ENCODE measurements around the gene KLHL17. TPM values are rescaled to one million over a fixed set of nuclear protein-coding genes. Genes with fewer than 3 reads are reported as not detected.

The KLHL17 gene
- total and polyA plus RNA-seq, 3 donors from 2014 or later = 16.0 to 36.4 (median 34.9) TPM

GRCh38 chr1:950268-950667 is 10.1 kb upstream of the KLHL17 start:
- no peaks in the 10 kb centered on the region for H3K36me3 ChIP-seq (ENCODE audit: low read depth, missing control alignments)
- no peak for DNase-seq
- H3K4me1 ChIP-seq = no peaks in the 10 kb centered on the region
- no peak overlapping the region for H3K4me3 ChIP-seq
- no peaks in the 10 kb centered on the region for H3K27me3 ChIP-seq
- H3K27ac ChIP-seq = no peak overlapping the region
- 93 to 96% methylated on average over 8 to 9 of the region's 9 CpGs for WGBS, 2 donors
- no peak for TF ChIP-seq POLR2A (IDR thresholded peaks at IDR 0.05)
- TF ChIP-seq CTCF (IDR thresholded peaks at IDR 0.05) = no peak
- intact Hi-C loops (cut with DNase I; ENCODE audit: low total_unique reads) = no loop called here
- H3K9me3 ChIP-seq = no peaks in the 10 kb centered on the region

GRCh38 chr1:950881-951280 is 9.5 kb upstream of the KLHL17 start:
- intact Hi-C loops (cut with DNase I; ENCODE audit: low total_unique reads) = no loop called here
- Histone ChIP-seq H3K9me3 (no peaks in the 10 kb centered on the region), H3K4me3 (no peak overlapping the region), H3K27me3 (no peaks in the 10 kb centered on the region), H3K27ac (no peak overlapping the region), H3K36me3 (ENCODE audit: low read depth, missing control alignments) (no peaks in the 10 kb centered on the region), H3K4me1 (no peaks in the 10 kb centered on the region)
- TF ChIP-seq POLR2A (IDR thresholded peaks at IDR 0.05) (no peak), CTCF (IDR thresholded peaks at IDR 0.05) (no peak)
- 92 to 94% methylated on average over 15 to 23 of the region's 23 CpGs for WGBS, 2 donors
- DNase-seq = no peak

- Histone ChIP-seq H3K27me3 (no peaks in the 10 kb centered on the region), H3K9me3 (no peaks in the 10 kb centered on the region), H3K27ac (no peak overlapping the region), H3K4me1 (no peaks in the 10 kb centered on the region), H3K36me3 (ENCODE audit: low read depth, missing control alignments) (no peaks in the 10 kb centered on the region), H3K4me3 (no peak overlapping the region)
- TF ChIP-seq CTCF (IDR thresholded peaks at IDR 0.05) (no peak), POLR2A (IDR thresholded peaks at IDR 0.05) (no peak)
- intact Hi-C loops (cut with DNase I; ENCODE audit: low total_unique reads) = no loop called here
- DNase-seq = no peak
- 76 to 78% methylated on average over 6 of the region's 6 CpGs for WGBS, 2 donors
Observed at GRCh38 chr1:951364-951763, 9.0 kb upstream of the KLHL17 start.

GRCh38 chr1:952201-952600 is 8.2 kb upstream of the KLHL17 start:
- no peak overlapping the region for H3K4me3 ChIP-seq
- no peak overlapping the region for H3K27ac ChIP-seq
- H3K27me3 ChIP-seq = no peaks in the 10 kb centered on the region
- no peaks in the 10 kb centered on the region for H3K9me3 ChIP-seq
- no peaks in the 10 kb centered on the region for H3K4me1 ChIP-seq
- no peak for DNase-seq
- WGBS, 2 donors = 90 to 93% methylated on average over 8 to 15 of the region's 15 CpGs
- intact Hi-C loops (cut with DNase I; ENCODE audit: low total_unique reads) = no loop called here
- TF ChIP-seq CTCF (IDR thresholded peaks at IDR 0.05) (no peak), POLR2A (IDR thresholded peaks at IDR 0.05) (no peak)
- H3K36me3 ChIP-seq (ENCODE audit: low read depth, missing control alignments) = no peaks in the 10 kb centered on the region

- intact Hi-C loops (cut with DNase I; ENCODE audit: low total_unique reads) = no loop called here
Observed at GRCh38 chr1:952603-953002, 7.8 kb upstream of the KLHL17 start.

More at GRCh38 chr1:952603-953002, 7.8 kb upstream of the KLHL17 start:
- DNase-seq = no peak
- H3K9me3 ChIP-seq = no peaks in the 10 kb centered on the region
- WGBS, 2 donors = 80 to 90% methylated on average over 2 to 7 of the region's 7 CpGs
- TF ChIP-seq POLR2A (IDR thresholded peaks at IDR 0.05) (no peak), CTCF (IDR thresholded peaks at IDR 0.05) (no peak)
- H3K4me3 ChIP-seq = no peak overlapping the region
- peaks cover 4% of the 10 kb centered on the region for H3K4me1 ChIP-seq
- H3K27ac ChIP-seq = no peak overlapping the region
- no peaks in the 10 kb centered on the region for H3K27me3 ChIP-seq
- no peaks in the 10 kb centered on the region for H3K36me3 ChIP-seq (ENCODE audit: low read depth, missing control alignments)
